ENCODE results near the gene DVL3.

DNA sequence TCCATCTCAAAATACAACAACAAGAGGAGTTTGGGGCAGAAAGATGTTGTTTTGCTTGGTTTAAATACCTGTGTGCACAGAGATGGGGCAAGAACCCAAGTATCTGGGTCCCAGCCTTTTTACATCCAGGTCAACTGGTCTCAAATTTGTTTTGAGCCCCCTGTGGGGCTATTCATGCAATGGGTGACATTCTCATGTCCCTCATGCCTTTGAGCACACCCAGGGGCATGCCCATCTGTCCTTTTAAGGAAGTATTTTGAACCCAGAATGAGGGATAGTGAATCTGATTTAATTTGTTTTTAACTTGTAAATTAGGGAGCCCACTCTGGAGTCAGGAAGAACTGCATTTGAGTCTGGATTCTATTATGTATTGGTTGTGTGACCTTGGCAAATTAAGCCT lies 45.6 kb downstream of the DVL3 start:
- TF ChIP-seq GATA3 (IDR thresholded peaks at IDR 0.05; ENCODE audit: low read depth, low read length) (no peak), GATA2 (IDR thresholded peaks at IDR 0.05; ENCODE audit: low read depth, low read length) (no peak)

Measured in SH-SY5Y (cell line).